ENCODE results near the gene RPL13A. TPM values are rescaled to one million over a fixed set of nuclear protein-coding genes. Genes with fewer than 3 reads are reported as not detected.
A peak's percentile ranks its signal among the peaks of the same experiment; 100 is the strongest.

Gene RPL13A
- total and polyA plus RNA-seq, 9 of the 15 experiments (the other 6 are each of a cell fraction or from before 2014, with no cell fraction given): 1,744 to 5,482 (median 2,949) TPM

DNA sequence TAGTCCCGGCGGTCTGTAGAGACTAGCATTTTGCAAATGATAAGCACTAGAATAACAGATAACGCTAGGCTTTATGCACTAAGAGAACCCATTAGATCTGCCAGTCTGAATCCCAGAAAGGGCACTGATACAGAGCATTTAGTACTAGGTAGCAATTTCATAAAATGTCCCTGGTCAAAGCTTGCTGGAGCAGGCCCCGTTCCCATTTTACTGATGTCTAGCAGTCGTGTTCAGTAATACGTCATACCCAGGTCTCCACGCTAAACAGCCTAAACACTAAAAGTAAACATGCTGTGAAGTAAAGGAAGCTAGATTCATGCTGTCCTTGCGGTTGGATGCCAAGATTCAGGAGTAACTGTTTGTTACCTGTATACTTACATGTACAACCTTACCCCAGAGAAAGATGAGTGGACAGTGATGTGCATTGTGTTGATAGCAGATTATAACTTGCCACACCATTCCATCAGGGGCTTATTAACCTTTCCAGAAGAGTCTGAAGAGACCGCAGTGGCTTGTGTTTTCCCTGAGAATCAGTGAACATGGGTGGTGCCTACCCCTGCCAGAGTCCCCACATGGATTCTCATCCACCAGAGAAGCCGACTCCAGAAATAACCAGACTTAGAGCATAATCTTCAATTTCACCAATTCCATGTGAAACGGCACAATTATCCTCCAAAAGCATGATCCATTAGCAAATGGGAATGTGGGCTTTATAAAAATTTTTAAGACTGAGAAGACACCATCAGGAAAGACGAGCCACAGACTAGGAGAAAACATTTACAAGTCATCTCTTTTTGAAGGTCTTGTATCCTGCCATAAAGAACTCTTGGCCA lies 5.4 kb downstream of the RPL13A start (continued):
- TF ChIP-seq DEAF1 (CRISPR knock-in tag; IDR thresholded peaks at IDR 0.05) (0 out of 2 replicates have a peak, but pooled peaks have one; percentile 6), ZNF217 (CRISPR knock-in tag; IDR thresholded peaks at IDR 0.05) (no peak), POLR2AphosphoS5 (IDR thresholded peaks at IDR 0.05; ENCODE audit: control insufficient read depth, insufficient read depth, low read depth, low read length) (peak; percentile 75), ZNF445 (CRISPR knock-in tag; IDR thresholded peaks at IDR 0.05; ENCODE audit: low read depth) (peak; percentile 22; the same call in 1 of the 2 replicates), E2F8 (IDR thresholded peaks at IDR 0.05; ENCODE audit: low read depth, partially characterized antibody) (peak; percentile 69), KLF10 (CRISPR knock-in tag; IDR thresholded peaks at IDR 0.05) (peak; percentile 35; the same call in 1 of the 2 replicates), PTRF (tag; IDR thresholded peaks at IDR 0.05) (no peak), PML (IDR thresholded peaks at IDR 0.05; ENCODE audit: low read length) (peak; percentile 88), ZNF511 (CRISPR knock-in tag; IDR thresholded peaks at IDR 0.05) (0 out of 2 replicates have a peak, but pooled peaks have one; percentile 4), TCF3 (CRISPR knock-in tag; IDR thresholded peaks at IDR 0.05) (0 out of 2 replicates have a peak, but pooled peaks have one; percentile 6), XRCC3 (IDR thresholded peaks at IDR 0.05) (no peak), PHTF2 (CRISPR knock-in tag; IDR thresholded peaks at IDR 0.05) (peak; percentile 20; the same call in 1 of the 2 replicates), TBL1XR1 (IDR thresholded peaks at IDR 0.05; ENCODE audit: low read length in 2 of 2) (0 out of 4 replicates have a peak, but pooled peaks of 1 of the 2 experiments have one; percentile 41), HDAC1 (IDR thresholded peaks at IDR 0.05) (no peak), ZNF696 (CRISPR knock-in tag; conservative IDR thresholded peaks at IDR 0.05) (peak; percentile 15; the same call in 1 of the 2 replicates), KHSRP (IDR thresholded peaks at IDR 0.05) (no peak), NFRKB (IDR thresholded peaks at IDR 0.05; ENCODE audit: low read depth) (no peak), ZNF347 (CRISPR knock-in tag; IDR thresholded peaks at IDR 0.05; ENCODE audit: low read depth) (0 out of 2 replicates have a peak, but pooled peaks have one; percentile 46), MBD2 (IDR thresholded peaks at IDR 0.05; ENCODE audit: borderline replicate concordance, low read depth) (peak; percentile 52), WHSC1 (IDR thresholded peaks at IDR 0.05; ENCODE audit: low read length) (no peak)
